Osteocyte (in vitro differentiated cells): Measurements from ENCODE around the gene LRP1B. TPM values are rescaled to one million over a fixed set of nuclear protein-coding genes. Genes with fewer than 3 reads are reported as not detected.

Experiments used
- DNase-seq: peaks from one replicate; pipeline ENCODE4 v3.0.0; 2021; ENCODE audit warnings: mixed read lengths; ENCODE audit not compliant: unreplicated experiment; ENCODE audit errors: extremely low spot score
- H3K27ac Mint-ChIP-seq: one replicate; pipeline ENCODE4 v1.8.0; 2021; ENCODE audit warnings: mild to moderate bottlenecking, mixed read lengths; ENCODE audit not compliant: unreplicated experiment
- H3K27me3 Mint-ChIP-seq: one replicate; pipeline ENCODE4 v1.8.0; 2021; ENCODE audit warnings: mixed read lengths; ENCODE audit not compliant: unreplicated experiment
- H3K36me3 Mint-ChIP-seq: one replicate; pipeline ENCODE4 v1.8.0; 2021; ENCODE audit warnings: mixed read lengths; ENCODE audit not compliant: unreplicated experiment
- H3K4me1 Mint-ChIP-seq: one replicate; pipeline ENCODE4 v1.8.0; 2021; ENCODE audit warnings: mixed read lengths; ENCODE audit not compliant: unreplicated experiment
- H3K4me3 Mint-ChIP-seq: one replicate; pipeline ENCODE4 v1.8.0; 2021; ENCODE audit warnings: mild to moderate bottlenecking, moderate library complexity, mixed read lengths; ENCODE audit not compliant: unreplicated experiment
- H3K9me3 Mint-ChIP-seq: one replicate; pipeline ENCODE4 v1.8.0; 2021; ENCODE audit warnings: mixed read lengths; ENCODE audit not compliant: unreplicated experiment
- CTCF ChIP-seq: fragments of 200-600 bp; sonication (generic); IDR thresholded peaks from 2 replicates; pipeline ENCODE4 v1.5.0; 2021; ENCODE audit warnings: antibody characterized with exemption, mild to moderate bottlenecking, moderate library complexity
- total RNA-seq: library from RNA; stranded (reverse); gene quantifications from 2 replicates; pipeline ENCODE4 v1.2.1, GENCODE V29; 2021

LRP1B gene
- total RNA-seq, 1 donor from 2014 or later: 3.6 TPM

DNA sequence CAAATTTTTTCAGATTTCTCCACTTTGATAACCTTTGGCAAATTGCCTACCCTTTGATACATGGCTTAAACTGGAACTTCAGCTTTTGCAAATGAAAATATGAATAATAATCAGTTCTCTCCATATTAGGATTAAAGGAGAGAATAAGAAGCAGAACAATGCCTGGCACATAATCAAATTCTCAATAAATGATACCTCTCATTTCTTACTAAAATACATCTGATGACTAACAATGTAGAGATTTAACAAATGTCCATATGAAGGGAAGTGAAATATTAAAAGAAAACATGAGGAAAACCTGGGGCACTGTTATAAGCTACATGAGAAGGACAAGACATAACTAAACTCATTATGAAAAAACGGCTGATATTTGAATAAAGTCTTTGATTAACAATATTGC lies 1103.6 kb downstream of the LRP1B start:
- no peak overlapping the region for H3K27ac Mint-ChIP-seq
- peaks cover 8% of the 10 kb centered on the region for H3K4me1 Mint-ChIP-seq
- no peaks in the 10 kb centered on the region for H3K27me3 Mint-ChIP-seq
- no peaks in the 10 kb centered on the region for H3K36me3 Mint-ChIP-seq
- peaks cover 7% of the 10 kb centered on the region for H3K9me3 Mint-ChIP-seq
- no peak for TF ChIP-seq CTCF
- H3K4me3 Mint-ChIP-seq: no peak overlapping the region
- no peak for DNase-seq

DNA sequence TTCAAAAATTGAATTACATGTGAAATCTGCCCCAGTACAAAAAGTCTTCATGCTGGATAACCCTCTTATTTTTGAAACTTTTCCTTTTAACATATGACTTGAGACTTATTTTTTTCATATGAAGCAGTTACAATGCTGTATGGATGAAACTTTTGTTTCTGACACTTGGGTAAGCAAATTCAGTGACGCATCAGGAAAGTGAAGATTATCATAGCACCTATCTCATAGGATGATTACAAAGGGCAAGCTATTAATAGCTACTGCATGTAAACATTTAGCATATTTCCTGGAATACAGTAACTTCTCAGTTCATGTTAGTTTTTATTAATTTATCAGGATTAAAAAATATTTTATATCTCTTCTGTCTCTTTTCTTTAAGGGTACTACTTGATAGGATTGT lies 1109.2 kb downstream of the LRP1B start:
- peak overlapping the region; percentile 83 for H3K27ac Mint-ChIP-seq
- no peaks in the 10 kb centered on the region for H3K36me3 Mint-ChIP-seq
- no peak for DNase-seq
- H3K4me3 Mint-ChIP-seq: no peak overlapping the region
- peaks cover 12% of the 10 kb centered on the region for H3K9me3 Mint-ChIP-seq
- H3K4me1 Mint-ChIP-seq: peaks cover 20% of the 10 kb centered on the region
- no peak for TF ChIP-seq CTCF
- H3K27me3 Mint-ChIP-seq: no peaks in the 10 kb centered on the region

DNA sequence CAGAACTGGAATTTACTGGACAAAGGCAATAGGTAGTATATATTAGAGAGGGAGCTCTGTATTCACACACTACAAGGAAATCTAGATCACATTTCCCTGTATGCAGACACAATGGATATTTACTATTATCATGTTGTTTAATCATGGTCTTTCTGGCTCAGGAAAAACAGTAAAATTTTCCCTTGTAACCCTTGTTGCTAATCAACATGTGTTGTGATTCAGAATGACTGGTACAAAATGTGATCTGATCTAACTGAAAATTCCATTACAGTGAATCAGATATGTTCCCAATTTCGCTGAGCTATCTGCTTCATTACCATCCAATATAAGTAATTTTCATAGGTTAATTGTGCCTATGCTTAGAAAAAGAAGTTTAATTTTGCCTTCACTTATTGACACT lies 1109.7 kb downstream of the LRP1B start:
- no peak for DNase-seq
- H3K4me3 Mint-ChIP-seq: no peak overlapping the region
- H3K9me3 Mint-ChIP-seq: peaks cover 12% of the 10 kb centered on the region
- H3K36me3 Mint-ChIP-seq: no peaks in the 10 kb centered on the region
- peaks cover 24% of the 10 kb centered on the region for H3K4me1 Mint-ChIP-seq
- no peak for TF ChIP-seq CTCF
- H3K27me3 Mint-ChIP-seq: no peaks in the 10 kb centered on the region
- peak overlapping the region; percentile 83 for H3K27ac Mint-ChIP-seq

DNA sequence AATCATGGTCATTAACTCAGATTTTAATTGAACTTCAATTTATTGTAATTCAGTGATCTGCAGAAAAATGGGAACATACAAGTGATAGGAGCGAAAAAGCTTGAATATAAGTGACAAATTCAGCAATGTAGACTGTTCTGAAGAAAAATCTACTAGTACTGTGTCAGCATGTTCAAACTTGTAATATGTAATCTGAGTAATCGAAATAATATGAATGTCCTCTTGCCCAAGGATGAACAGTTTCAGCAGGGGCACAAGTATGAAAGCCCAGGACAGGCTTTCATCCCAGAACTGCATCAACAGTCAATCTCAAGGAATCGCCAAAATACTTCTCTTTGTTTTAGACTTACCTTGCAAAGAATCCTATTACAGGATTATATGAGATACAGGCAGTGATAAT lies 1110.5 kb downstream of the LRP1B start:
- Mint-ChIP-seq H3K27me3 (no peaks in the 10 kb centered on the region), H3K36me3 (no peaks in the 10 kb centered on the region), H3K9me3 (peaks cover 12% of the 10 kb centered on the region), H3K4me3 (no peak overlapping the region), H3K4me1 (peaks cover 32% of the 10 kb centered on the region), H3K27ac (peak overlapping the region; percentile 83)
- DNase-seq: no peak
- TF ChIP-seq CTCF: no peak

DNA sequence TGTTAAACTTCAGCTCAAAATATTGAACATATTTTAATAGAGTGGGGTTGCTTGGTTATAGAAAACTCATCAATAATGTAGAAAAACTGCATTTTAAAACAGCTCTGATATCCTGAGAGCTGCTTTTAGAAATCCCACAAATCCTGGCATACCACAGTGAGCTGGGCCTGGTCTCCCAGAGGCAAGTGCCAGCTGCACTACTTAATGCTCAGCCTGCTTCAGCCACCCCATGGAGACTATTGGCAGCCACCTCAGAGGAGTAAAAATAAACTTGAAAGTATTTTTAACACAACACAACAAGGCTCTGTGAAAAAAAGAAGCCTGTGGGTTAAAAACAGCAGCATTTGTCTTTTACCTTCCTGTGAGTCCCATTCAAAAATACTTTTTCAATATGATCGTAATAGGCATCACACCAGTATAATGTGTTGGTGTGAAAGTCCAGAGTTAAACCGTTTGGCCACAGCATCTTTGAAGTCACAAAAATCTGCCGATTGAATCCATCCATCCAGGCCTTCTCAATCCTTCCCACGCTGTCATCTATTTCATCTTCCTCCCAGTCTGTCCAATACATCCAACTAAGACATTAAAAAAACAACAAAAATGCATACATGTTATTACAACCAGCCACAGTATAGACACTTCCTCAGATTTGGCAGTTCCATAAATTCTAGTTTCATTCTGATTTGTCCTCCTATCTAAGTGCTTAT lies 1115.3 kb downstream of the LRP1B start:
- TF ChIP-seq CTCF: peak; percentile 28
- Mint-ChIP-seq H3K27me3 (no peaks in the 10 kb centered on the region), H3K27ac (peak overlapping the region; percentile 78), H3K4me3 (no peak overlapping the region), H3K4me1 (peaks cover 39% of the 10 kb centered on the region), H3K9me3 (peaks cover 5% of the 10 kb centered on the region), H3K36me3 (no peaks in the 10 kb centered on the region)
- no peak for DNase-seq
